ENCODE measurements around the gene AK2.

AK2 gene

GRCh38 chr1:33008051-33008914 lies 28.4 kb downstream of the AK2 start:
- peak overlapping the region; percentile 90 for H3K27ac ChIP-seq
- TF ChIP-seq, protein P1, sequence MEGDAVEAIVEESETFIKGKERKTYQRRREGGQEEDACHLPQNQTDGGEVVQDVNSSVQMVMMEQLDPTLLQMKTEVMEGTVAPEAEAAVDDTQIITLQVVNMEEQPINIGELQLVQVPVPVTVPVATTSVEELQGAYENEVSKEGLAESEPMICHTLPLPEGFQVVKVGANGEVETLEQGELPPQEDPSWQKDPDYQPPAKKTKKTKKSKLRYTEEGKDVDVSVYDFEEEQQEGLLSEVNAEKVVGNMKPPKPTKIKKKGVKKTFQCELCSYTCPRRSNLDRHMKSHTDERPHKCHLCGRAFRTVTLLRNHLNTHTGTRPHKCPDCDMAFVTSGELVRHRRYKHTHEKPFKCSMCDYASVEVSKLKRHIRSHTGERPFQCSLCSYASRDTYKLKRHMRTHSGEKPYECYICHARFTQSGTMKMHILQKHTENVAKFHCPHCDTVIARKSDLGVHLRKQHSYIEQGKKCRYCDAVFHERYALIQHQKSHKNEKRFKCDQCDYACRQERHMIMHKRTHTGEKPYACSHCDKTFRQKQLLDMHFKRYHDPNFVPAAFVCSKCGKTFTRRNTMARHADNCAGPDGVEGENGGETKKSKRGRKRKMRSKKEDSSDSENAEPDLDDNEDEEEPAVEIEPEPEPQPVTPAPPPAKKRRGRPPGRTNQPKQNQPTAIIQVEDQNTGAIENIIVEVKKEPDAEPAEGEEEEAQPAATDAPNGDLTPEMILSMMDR (conservative IDR thresholded peaks at IDR 0.05): no peak

DNA sequence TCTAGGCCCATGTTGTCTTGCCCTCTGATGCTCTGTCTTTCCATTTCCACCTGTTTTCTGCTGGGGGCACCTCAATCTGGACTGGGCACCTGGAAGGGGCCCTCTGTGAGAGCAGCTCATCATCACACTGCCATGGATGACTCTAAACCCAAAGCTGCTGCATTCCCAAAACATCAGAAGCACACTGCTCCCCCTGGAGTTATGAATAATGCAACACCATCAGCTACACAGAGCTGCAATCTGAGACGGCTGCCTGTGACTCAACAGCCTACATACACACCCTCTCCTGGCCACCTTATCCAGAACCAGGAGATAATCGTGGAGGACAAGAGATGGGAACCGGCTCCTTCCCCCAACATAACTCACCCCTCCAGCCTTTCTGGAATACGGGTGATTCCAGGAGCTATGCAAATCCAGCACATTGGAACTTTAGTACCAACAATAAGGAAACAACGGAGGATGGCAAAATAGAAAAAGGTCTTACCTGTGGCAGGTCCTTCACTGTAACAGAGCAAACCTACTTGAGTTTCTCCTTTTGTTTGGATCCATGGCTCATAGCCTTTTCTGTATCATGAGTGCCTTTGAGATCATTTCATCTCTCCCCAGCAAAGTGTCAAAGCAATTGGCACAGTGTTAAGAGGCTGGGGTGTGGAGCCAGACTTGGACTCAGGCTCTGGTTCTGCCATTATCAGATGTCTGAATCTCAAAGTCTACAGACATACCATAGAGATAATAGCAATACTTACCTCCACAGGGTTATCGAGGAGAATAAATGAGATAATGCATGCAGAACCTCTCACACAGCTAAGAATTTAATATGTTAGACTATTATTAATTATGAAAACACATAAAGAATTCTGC lies 29.3 kb downstream of the AK2 start:
- TF ChIP-seq, protein P1 (conservative IDR thresholded peaks at IDR 0.05): peak; percentile 39; the same call in 1 of the 2 replicates
- H3K27ac ChIP-seq: no peak overlapping the region

- TF ChIP-seq, protein P1 (conservative IDR thresholded peaks at IDR 0.05): no peak
- no peak overlapping the region for H3K27ac ChIP-seq
These were observed 30.8 kb downstream of the AK2 start for GRCh38 chr1:33005838-33006421.

- no peak overlapping the region for H3K27ac ChIP-seq
- TF ChIP-seq, protein P1 (conservative IDR thresholded peaks at IDR 0.05): no peak
These were observed 31.4 kb downstream of the AK2 start for GRCh38 chr1:33005117-33005837.

DNA sequence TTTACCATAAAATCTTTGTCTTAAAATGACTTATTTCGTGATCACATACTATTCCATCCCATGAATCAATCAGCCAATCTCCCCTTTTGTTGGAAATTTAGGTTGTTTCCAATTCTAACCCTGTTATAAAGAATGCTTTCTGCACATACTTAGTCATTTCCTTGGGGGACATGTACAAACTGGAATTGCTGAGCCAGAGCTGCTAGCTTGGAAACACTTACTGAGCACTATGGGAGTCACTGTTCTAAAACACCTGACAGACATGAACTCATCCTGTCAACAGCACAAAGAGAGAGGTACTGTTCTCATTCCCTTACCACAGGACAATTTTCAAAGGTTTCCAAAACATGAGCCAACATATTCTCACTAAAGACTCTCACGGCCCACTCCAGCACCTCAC lies 32.1 kb downstream of the AK2 start:
- TF ChIP-seq, protein P1 (conservative IDR thresholded peaks at IDR 0.05): no peak
- H3K27ac ChIP-seq: no peak overlapping the region

DNA sequence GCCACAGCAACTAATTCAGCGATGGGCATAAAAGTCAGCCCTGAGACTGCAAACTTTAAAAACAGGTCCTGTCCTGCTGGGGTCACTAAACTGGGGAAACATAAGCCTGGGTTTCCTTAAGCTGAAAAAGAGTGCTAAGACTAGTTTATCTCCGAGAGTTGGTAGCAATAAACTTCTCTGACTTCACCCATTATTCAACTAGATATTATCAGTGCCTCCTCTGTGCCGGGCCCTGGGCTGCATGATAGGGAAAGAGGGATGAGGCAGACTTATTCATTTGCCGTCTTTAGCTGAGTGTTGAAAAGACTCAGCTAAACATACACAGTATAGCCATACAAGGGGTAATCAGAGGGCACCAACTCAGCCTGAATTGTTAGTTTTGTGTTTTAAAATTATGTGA lies 33.0 kb downstream of the AK2 start:
- H3K27ac ChIP-seq: no peak overlapping the region
- TF ChIP-seq, protein P1 (conservative IDR thresholded peaks at IDR 0.05): no peak

All from VCaP (cell line).